HG02852 (cell line): Measurements from ENCODE around the gene SLC22A13.
"Not testable (repeated sequence)": the region's sequence is repeated elsewhere in the genome, so short reads cannot be mapped to it uniquely, and the experiment has no call there.

Experiments used
- ATAC-seq: cut with Tn5 transposase; IDR thresholded peaks from one replicate; pipeline ENCODE4 v1.9.1; 2021; ENCODE audit warnings: mild to moderate bottlenecking, moderate library complexity; ENCODE audit not compliant: unreplicated experiment

SLC22A13 gene

DNA sequence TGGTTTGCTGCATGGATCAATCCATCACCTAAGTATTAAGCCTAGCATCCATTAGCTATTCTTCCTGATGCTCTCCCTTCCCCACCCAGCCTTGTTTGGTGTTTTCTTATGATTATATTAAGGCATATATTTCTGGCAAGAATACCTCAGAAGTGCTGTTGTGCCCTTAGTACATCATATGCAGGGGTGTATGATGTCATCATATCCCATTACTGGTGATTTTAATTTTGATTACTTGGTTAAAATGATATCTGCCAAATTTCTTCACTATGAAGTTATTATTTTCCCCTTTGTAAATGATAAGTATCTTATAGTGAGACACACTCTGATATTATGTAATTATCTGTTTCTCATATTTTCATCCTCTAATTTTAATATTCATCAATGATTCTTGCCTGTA is 31.9 kb downstream of the SLC22A13 start:
- ATAC-seq, result no peak

DNA sequence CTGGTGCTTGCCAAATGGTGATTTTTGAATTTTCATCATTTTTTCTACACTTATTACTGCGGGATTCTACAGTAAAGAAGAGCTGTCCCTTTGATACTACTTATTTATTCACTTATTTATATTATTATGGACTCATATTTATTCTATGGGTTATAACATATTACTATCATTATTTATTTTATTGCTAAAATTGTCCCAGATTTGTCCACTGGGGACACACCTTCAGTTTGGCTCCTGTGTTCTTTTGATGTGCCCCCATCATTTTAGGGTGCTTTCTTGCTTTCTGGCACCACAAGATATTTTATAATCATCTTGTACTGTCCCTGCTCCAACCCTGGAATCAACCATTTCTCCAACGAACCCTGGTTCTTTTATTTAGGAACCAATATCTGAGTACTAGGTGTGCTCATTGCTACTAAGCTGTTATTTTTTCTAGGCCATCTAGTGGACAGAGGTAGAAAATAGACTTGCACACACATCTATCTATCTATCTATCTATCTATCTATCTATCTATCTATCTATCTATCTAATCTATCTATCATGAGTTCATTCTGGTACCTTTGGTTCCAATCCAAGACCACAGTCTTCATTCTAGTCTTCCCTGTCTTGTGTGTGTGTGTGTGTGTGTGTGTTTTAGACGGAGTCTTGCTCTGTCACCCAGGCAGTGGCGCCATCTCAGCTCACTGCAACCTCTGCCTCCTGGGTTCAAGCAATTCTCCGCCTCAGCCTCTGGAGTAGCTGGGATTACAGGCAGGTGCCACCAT is 32.5 kb downstream of the SLC22A13 start:
- no peak for ATAC-seq

DNA sequence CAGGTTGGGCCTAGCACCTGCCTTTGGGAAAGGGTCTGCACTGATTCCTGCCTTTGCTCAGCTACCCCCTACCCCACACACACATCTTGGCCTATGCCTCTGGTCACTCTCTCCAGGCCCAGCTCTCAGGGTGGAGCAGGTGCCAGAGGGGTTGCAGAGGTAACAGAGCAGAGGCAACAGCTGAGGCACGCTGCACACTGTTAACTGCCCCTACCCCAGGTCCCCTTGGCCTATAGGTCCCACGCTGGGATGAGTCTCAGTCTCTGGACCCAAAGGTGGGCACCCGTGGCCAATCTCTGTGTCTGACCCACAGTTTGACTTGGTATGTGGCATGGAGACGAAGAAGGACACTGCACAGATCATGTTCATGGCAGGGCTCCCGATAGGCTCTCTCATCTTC is 41.3 kb downstream of the SLC22A13 start:
- no peak for ATAC-seq

DNA sequence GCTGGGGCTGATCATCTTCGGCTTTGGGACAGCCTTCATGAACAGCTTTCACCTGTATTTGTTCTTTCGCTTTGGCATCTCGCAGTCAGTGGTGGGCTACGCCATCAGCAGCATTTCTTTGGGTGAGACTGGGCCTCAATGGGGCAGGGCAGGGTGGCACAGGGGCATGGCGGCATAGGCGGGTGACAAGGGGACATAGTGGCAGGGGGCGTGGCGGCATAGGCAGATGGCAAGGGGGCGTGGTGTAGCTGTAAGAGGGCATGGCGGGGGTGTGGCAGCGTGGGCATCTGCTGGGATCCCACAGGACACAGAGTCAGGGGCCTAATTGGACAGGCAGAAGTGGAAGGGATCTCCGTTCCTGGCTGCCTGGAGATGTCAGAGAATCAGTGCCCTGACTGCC is 42.0 kb downstream of the SLC22A13 start:
- no peak for ATAC-seq

DNA sequence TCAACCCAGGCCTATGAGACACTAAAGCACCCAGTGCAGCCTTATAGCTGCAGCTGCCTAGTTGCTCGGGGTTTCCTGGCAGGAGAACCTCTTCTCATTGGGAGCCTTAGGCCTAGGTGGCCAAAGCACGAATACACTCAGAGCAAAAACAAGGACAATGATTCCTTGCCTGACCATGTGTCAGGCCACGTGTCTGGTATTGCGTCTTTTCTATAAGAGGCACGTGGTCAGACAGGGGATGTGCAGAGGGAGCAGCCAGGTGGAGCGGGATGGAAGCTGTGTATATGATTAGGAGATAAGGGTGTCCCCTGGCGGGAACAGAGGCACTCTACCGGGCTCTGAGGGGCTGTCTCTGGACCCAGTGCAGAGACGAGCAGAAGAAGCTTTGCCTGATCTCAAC is 42.8 kb downstream of the SLC22A13 start:
- no peak for ATAC-seq

DNA sequence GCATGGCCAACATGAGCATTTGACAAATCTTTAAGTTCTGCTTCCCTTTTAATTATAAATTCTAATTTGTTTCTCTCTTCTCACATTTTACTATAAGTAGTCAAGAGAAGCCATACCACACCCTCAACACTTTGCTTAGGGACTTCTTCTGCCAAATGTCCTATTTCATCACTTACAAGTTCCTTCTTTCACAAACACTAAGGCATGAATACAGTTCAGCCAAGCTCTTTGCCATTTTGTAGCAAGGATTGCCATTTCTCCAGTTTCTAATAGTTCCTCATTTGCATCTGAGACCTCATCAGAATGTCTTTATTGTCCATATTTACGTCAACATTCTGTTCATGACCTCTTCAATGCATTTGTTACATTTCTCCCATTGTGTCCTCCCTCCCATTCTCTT is 45.9 kb downstream of the SLC22A13 start:
- ATAC-seq, result no peak

DNA sequence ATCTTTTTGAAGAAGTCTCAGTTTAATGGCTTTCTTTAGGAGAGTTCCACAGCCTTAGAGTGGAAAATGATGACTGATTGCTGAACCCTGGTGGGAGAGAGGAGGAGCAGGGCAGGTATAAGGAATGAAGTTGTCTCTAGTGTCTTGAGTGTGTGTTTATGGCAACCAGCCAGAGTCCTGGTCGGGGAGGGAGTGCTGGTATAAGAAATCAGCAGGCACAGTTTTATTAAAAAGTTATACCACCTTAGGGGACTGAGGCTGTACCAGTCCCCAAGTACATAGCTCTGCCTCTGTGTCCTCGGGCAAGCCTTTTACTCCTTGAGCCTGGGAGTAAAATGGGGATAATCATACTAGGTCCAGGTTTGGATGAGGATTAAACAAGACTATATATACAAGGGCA is 46.3 kb downstream of the SLC22A13 start:
- ATAC-seq, result no peak

DNA sequence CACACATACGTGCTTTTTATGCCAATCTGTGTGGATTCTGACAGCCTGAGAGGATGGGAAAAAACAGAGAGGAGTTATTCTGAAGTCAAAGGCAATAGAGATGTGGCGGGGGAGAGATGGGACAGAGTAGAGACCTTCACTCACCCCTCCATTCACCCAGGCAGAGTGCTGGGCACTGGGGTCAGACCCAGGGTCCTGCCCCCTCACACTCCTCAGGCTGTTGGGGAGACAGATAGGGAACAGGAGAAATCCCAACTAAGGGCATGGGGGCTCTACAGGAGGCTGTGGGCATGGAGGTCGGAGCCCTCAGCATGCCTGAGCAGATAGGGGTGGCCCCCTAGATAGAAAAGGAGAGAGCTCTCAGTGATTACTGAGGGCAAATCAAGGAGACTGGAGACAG is 46.7 kb downstream of the SLC22A13 start:
- no peak for ATAC-seq

DNA sequence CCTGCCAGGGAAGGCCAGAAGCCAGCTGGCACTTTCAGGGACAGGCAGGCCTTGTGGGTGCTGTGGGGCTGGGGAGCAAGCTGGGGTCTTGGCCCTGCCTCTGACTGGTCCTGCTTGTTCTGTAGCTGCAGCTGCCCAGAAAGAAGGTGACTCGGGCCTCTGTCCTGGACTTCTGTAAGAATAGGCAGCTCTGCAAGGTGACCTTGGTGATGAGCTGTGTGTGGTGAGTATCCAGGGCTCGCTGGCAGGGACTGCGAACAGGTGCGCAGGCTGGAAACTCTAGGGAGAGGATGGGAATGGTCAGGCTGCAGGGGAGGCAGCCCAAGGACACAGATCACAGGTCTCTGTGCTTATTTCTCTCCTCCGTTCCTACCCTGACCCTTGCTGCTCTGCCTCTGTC is 47.7 kb downstream of the SLC22A13 start:
- no peak for ATAC-seq

DNA sequence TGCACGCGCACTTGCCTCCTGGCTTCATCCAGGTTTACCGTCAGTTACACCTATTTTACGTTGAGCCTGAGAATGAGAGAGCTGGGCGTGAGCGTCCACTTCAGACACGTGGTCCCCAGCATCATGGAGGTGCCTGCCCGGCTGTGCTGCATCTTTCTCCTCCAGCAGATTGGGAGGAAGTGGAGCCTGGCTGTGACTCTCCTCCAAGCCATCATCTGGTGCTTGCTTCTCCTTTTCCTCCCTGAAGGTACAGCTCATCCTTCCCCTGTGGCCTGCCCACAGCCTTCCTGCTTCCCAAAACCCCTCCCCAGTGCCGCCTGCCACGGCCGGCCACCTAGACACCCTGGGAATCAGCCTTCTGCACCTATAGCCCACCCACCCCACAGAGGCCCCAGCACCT is 48.1 kb downstream of the SLC22A13 start:
- no peak for ATAC-seq

DNA sequence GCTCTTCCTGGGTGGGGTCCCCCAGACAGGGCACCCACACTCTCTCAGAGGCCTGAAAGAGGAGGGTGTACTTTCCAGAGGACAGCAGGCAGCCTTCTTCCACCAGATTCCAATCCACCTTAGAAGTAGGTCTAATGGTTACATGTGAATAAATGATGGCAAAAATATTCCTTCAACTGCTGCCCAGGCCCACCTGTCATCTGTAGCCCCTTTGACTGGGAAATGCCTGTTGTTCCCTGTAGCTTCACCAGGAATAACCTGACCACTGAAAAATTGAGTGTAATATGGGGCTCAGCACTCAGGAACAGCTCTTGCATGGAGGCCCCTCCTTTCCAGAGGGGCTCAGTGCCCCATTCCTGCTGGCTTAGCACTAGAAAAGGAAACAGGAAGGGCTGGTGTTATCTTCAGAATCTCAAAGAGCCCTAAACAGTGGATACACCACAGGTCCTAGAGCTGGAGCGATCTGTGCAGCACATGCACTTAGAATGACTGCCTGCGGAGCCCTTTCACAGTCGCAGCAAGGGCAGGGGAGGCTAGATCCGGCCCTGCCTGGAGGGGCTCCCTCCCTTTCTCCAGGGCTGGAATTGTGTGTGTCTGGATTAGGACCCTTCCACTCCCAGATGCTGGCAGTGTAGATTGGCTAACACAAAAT is 48.6 kb downstream of the SLC22A13 start:
- ATAC-seq, result no peak

DNA sequence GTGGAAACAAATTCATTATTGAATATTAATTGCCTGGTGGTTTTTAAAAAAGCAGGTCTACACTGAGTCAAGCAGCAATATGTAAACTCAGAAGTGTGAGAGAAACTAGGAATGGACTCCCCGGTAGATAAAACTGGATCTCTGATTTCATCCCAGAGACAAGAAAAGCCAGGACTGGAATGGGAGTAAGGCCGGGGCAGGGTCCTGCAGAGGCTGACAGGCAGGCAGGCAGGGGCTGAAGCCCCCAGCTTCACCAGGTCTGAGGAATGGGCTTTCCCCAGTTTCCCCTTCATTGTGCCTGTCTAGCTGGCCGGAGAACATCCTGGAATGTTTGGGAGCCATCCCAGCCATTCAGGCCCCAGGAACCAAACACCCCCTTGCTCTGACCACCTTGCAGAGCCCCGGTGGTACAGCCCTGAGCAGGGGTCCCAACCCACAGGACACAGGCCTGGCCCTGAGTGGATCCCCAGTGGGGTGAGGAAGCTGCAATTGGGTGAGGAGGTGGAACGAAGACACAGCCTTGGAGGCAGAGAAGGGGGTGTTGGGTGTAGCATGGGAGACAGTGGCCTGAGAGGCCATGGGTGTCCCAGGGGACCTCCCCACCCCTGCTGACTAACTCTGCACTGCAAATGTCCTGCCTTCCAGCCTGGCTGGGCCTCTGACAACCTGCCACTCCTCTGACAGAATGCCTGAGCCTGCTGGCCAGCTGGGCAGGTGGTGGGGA is 49.3 kb downstream of the SLC22A13 start:
- ATAC-seq, result no peak

DNA sequence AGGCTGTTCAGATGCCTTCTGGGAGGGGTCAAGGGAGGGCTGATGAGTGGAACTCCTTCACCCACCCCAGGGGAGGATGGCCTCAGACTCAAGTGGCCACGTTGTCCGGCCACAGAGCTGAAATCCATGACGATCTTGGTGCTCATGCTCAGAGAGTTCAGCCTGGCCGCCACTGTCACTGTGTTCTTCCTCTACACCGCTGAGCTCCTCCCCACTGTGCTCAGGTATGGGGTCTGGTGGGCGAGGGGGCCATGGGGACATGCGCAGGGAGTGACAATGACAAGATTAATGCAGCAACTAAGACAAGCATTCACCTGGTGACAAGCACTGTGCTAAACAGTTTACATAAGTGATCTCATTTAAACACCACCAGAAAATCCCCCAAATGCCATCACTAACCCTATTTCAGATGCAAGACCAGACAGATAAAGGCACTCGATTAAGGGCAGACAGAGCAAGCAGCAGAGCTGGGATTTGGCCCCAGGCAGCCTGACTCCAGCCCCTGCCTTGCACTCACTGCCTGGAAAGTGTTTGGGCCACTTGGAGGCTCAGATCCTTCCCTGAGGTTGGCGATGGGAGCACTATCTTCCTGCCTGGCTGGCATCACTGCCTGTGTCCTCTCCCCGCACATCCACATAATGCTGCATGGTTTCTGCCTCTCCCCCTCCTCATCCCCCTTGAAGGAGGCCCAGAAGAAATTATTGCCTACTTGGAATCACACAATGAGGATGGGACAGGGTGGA is 50.0 kb downstream of the SLC22A13 start:
- no peak for ATAC-seq

DNA sequence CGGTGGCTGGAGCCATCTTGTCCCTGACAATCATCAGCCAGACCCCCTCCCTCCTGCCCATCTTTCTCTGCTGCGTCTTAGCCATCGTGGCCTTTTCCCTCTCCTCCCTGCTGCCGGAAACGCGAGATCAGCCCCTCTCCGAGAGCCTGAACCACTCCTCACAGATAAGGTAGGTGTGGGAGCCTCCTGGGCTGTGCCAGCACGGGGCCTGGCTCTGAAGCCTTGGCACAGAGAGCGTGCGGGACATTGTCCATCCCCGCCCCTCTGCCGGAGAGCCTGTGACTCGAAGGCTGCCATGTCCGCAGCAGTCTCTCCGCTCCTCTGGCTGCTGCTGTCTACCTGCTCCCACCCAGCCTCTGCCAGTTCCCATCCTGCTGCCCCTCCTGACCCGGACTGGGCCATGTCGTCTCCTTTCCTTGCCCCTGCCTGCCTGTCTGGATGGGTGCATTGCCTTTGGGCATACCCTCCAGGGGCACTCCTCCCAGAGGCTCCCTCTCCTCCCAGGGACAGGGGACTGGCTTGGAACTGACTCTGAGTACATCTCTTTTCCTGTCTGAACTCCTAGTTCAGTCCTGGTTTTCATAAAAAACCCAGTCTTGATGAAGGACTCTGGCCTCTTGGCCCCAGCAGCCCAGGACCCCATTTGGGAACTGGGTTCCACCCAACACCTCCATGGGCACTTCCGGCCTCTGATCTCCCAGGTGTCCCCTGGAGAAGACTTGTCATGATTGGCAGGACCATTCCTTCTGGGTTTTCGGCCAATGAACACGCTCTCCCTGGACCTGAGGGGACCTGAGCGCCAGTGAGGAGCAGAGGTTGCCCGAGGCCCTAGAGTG is 51.0 kb downstream of the SLC22A13 start:
- no peak for ATAC-seq

DNA sequence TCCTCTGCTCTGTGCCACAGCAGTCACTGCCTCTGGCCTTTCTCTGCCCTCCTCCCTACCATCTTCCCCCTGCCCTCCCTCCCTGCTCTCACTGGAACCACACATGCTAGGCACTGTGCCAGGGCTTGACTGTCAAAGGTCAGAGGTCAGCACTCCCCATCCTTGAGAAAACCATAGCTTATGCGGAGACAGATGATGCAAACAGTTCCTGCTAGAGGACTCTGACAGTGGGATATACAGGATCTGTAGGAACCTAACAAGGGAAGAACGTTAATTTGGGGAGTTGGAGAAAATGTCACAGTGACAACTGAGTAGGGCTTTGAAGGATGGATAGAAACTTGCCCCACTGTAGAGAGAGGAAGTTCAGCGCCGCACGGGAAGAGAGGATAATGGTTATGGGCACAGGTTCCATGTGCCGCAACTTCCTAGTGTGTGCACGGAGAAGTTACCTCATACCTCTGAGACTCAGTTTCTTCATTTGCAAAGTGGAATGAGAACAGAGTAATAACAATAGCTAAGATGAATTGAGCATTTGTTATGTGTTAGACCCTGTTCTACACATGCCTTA is 51.7 kb downstream of the SLC22A13 start:
- no peak for ATAC-seq

DNA sequence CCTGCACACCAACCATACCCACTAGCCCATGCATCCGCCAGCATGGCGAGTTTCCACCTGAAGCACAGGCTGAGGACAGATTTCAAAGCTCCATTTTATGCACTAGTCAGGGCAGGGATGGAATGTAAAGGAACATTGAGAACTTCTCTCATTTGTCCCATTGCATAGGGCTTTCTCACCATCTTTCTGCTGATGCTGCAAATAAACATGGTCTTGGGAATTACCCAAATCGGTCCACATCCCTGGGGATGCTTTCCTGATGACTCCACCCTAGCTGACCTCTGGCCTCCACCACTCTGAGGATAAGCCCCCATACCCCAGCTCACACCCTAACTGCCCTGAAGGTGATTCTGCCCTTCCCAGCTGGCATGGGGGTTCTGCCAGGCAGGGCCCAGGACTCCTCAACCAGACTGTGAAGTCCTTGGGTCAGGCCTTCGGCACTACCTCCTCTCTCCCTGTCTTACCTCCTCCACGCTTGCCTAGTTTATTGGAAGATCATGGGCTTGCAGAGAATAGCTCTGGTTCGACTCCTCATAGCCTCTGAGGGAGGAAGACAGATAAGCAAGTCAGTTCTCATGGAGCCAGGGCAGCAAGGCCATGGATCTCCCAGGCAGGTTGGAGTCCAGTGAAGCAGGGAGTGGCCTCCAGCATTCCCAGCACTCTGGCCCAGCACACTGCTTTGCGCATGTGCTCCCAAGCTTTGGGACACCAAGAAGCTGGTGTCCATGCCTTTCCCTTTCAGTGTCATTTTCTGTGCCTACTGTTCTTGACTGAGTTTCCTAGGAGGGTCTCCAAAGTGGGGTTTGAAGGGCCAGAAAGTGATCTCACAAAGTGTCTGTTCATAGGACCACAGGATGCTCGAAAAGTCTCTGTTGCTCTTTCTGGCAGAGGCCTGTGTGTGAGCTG is 53.4 kb downstream of the SLC22A13 start:
- no peak for ATAC-seq

DNA sequence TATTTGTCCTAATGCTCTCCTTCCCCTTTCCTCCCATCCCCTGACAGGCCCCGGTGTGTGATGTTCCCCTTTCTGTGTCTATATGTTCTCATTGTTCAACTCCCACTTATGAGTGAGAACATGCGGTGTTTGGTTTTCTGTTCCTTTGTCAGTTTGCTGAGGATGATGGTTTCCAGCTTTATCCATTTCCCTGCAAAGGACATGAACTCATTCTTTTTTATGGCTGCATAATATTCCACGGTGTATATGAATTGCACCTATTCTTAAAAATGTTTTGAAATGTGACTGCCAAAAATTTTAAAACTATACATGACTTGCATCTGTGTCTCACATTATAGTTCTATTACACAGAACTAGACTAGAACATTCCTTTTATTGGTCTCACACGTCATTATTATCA is 55.0 kb downstream of the SLC22A13 start:
- ATAC-seq, result not testable (repeated sequence)

DNA sequence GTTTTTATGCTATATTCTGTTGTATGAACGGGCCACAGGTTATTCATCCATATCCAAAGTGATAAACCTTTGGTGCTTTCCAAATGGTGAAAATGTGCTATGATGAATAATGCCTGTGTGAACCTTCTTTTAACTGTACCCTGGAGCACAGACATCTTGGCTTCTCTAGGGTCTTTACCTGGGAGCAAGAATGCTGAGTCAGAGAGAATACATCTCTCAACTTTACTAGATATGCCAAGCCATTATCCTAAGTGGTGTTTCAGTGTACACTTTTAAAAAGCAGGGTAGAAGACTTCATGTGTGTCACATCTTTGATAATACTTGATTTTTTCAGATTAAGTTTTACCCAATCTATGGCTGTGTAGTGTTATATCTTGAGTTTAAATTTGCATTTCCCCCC is 57.4 kb downstream of the SLC22A13 start:
- no peak for ATAC-seq

DNA sequence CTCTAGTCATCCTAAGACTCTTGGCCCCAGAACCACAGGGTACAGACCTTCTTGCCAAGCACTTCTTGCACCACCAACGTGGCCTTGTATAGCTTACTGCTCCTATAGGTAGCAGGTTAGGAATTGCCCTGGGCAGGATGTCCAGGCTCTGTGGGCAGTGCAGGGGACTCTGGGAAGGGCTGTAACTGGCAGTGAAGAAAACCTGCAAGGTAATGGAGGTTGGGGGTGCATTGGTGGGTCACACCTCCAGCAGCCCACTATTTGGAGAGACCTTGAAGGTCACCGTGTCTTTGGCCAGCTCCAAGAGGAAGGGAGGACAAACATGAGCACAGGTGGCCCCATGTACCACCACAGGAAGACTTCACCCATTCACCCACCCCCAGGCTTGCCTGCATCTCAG is 59.6 kb downstream of the SLC22A13 start:
- ATAC-seq, result no peak
